Testis (tissue), 2 donors: ENCODE results near the gene ARAP1.

Source experiments
- POLR2A ChIP-seq: fragments of 450-650 bp; IDR thresholded peaks from one replicate; pipeline ENCODE4 v1.6.1; 2017; ENCODE audit warnings: antibody characterized with exemption, mild to moderate bottlenecking, moderate library complexity
- TF ChIP-seq, protein P1 (sequence below), 3 experiments: fragments of 450-650 bp in 2 of 3; fragments of 200-600 bp in 1 of 3; sonication (generic) in 1 of 3; IDR thresholded peaks; one replicate each; pipeline ENCODE4 v1.5.1; 2016 to 2019; ENCODE audit warnings: antibody characterized with exemption in 3 of 3, mild to moderate bottlenecking in 2 of 3, moderate library complexity in 1 of 3

DNA sequence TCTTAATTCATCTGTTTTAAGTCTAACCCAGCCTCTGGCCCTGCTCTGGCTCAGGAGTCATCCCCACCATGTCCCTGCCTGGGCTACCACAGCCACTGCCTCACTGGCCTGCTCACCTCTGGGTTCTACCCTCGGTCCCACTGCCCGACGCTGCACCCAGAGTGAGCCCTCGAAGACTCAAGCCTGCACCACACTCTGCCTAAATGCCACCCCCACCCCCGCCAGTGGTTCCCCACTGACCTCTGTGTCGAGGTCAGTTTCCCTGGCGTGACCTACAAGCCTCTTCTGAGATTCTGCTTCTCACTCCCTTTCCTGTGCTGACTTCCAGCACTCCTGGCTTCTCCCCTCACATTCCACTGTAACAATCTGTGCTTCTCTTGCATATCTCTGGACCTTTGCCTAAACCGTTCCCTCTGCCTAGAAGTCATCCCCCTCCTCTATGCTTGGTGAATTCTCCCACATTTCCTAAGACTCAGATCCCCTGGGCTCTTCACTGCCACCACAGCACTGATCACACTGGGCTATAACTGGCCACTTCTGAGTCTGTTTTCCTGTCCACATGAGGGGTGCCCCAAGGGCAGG is 65.5 kb downstream of the ARAP1 start:
- TF ChIP-seq, protein P1, sequence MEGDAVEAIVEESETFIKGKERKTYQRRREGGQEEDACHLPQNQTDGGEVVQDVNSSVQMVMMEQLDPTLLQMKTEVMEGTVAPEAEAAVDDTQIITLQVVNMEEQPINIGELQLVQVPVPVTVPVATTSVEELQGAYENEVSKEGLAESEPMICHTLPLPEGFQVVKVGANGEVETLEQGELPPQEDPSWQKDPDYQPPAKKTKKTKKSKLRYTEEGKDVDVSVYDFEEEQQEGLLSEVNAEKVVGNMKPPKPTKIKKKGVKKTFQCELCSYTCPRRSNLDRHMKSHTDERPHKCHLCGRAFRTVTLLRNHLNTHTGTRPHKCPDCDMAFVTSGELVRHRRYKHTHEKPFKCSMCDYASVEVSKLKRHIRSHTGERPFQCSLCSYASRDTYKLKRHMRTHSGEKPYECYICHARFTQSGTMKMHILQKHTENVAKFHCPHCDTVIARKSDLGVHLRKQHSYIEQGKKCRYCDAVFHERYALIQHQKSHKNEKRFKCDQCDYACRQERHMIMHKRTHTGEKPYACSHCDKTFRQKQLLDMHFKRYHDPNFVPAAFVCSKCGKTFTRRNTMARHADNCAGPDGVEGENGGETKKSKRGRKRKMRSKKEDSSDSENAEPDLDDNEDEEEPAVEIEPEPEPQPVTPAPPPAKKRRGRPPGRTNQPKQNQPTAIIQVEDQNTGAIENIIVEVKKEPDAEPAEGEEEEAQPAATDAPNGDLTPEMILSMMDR (IDR thresholded peaks at IDR 0.05), result no peak
- no peak for TF ChIP-seq POLR2A
